ENCODE data around the gene ATXN7. TPM values are rescaled to one million over a fixed set of nuclear protein-coding genes. Genes with fewer than 3 reads are reported as not detected.

Gene ATXN7
- total RNA-seq, 2 experiments from 2014 or later: 15.2 to 35.2 TPM

DNA sequence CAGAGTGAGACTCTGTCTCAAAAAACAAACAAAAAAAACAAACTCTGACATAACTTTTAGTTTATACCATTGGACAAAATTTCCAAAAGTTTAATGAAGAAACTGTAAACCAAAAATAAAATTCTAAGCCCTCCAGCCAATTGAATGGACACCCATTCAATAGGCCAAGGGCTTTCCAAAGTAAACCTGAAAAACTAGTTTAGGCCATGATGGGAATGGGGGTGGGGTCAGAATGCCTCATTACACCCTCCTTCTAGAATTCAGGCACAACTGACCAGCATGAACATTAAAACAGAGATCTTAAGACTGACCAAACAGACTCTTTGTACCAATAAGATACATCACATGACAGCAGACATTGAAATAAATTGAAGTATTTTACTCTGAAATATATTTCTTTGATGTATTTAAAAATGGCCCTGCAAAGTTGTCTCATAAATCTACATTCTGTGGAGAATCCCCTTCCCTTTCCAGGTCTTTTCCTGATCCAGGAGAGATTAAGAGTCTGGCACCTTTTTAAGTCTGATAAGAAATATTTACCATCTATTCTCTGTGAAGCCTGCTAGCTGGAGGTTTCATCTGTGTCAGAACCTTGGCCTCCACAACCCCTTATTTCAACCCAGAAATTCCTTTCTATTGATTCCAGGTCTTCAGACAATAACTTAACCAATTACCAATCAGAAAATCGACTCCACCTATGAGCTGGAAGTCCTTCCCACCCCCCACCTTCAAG, 15.8 kb upstream of the ATXN7 start:
- ChIA-PET POLR2A (no interaction called here), CTCF (ENCODE audit: unreplicated experiment) (no interaction called here)
- no peak overlapping the region for H3K4me2 ChIP-seq (ENCODE audit: low read length)
- H3K4me1 ChIP-seq (ENCODE audit: insufficient read depth, low read length, poor library complexity, severe bottlenecking): no peaks in the 10 kb centered on the region
- no TSS peak for BruUV-seq (replicated peaks)
- peaks cover 19% of the 10 kb centered on the region for H3K36me3 ChIP-seq (ENCODE audit: insufficient read depth, low read length)
- intact Hi-C loops (cut with micrococcal nuclease; ENCODE audit: unreplicated experiment): no loop called here
- TF ChIP-seq, protein P1, sequence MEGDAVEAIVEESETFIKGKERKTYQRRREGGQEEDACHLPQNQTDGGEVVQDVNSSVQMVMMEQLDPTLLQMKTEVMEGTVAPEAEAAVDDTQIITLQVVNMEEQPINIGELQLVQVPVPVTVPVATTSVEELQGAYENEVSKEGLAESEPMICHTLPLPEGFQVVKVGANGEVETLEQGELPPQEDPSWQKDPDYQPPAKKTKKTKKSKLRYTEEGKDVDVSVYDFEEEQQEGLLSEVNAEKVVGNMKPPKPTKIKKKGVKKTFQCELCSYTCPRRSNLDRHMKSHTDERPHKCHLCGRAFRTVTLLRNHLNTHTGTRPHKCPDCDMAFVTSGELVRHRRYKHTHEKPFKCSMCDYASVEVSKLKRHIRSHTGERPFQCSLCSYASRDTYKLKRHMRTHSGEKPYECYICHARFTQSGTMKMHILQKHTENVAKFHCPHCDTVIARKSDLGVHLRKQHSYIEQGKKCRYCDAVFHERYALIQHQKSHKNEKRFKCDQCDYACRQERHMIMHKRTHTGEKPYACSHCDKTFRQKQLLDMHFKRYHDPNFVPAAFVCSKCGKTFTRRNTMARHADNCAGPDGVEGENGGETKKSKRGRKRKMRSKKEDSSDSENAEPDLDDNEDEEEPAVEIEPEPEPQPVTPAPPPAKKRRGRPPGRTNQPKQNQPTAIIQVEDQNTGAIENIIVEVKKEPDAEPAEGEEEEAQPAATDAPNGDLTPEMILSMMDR (conservative IDR thresholded peaks at IDR 0.05; ENCODE audit: low read length): no peak
- no peak for TF ChIP-seq EZH2phosphoT487 (IDR thresholded peaks at IDR 0.05; ENCODE audit: borderline replicate concordance, low read depth, low read length)
- H3K9me3 ChIP-seq (ENCODE audit: low read length): no peaks in the 10 kb centered on the region
- no peaks in the 10 kb centered on the region for H3K9me2 ChIP-seq (ENCODE audit: insufficient read depth, low read length)
- H3K27ac ChIP-seq (ENCODE audit: low read depth, low read length, poor library complexity, severe bottlenecking): no peak overlapping the region
- no peak overlapping the region for H3K4me3 ChIP-seq (ENCODE audit: low read depth, low read length, poor library complexity, severe bottlenecking)
- peaks cover 3% of the 10 kb centered on the region; the same call in 1 of the 2 replicates for H4K20me1 ChIP-seq (ENCODE audit: insufficient read depth, low read length)
- H2AFZ ChIP-seq (ENCODE audit: low read length): no peak overlapping the region
- H3K79me2 ChIP-seq (ENCODE audit: insufficient read depth, low read depth, low read length): 0 out of 2 replicates have a peak, but pooled peaks cover 8% of the 10 kb centered on the region
- DNase-seq (ENCODE audit: low spot score): no peak

DNA sequence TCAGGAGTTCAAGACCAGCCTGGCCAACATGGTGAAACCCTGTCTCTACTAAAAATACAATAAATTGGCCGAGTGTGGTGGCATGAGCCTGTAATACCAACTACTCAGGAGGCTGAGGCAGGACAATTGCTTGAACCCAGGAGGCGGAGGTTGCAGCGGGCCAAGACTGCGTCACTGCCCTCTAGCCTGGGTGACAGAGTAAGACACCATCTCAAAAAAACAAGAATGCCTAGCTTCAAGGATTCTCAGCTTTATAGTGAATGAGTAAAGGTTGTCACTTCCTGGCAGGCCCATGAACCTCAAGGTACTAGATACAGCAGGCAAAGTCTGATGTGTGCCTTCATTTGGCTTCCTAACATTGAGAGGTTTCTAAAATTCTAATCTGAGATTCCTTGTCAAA, 14.5 kb upstream of the ATXN7 start:
- CTCF ChIA-PET (ENCODE audit: unreplicated experiment): no interaction called here
- H3K4me3 ChIP-seq (ENCODE audit: low read depth, low read length, poor library complexity, severe bottlenecking): no peak overlapping the region
- peaks cover 6% of the 10 kb centered on the region; the same call in 1 of the 2 replicates for H4K20me1 ChIP-seq (ENCODE audit: insufficient read depth, low read length)

More for the DNA sequence above, 14.5 kb upstream of the ATXN7 start:
- Histone ChIP-seq H3K36me3 (ENCODE audit: insufficient read depth, low read length) (peaks cover 25% of the 10 kb centered on the region), H3K27ac (ENCODE audit: low read depth, low read length, poor library complexity, severe bottlenecking) (no peak overlapping the region), H3K4me1 (ENCODE audit: insufficient read depth, low read length, poor library complexity, severe bottlenecking) (no peaks in the 10 kb centered on the region), H2AFZ (ENCODE audit: low read length) (no peak overlapping the region), H3K9me2 (ENCODE audit: insufficient read depth, low read length) (no peaks in the 10 kb centered on the region), H3K9me3 (ENCODE audit: low read length) (no peaks in the 10 kb centered on the region), H3K79me2 (ENCODE audit: insufficient read depth, low read depth, low read length) (peaks cover 17% of the 10 kb centered on the region), H3K4me2 (ENCODE audit: low read length) (no peak overlapping the region)
- no peak for DNase-seq (ENCODE audit: low spot score)
- intact Hi-C loops (cut with micrococcal nuclease; ENCODE audit: unreplicated experiment): no loop called here
- no TSS peak for BruUV-seq (replicated peaks)
- POLR2A ChIA-PET: no interaction called here
- TF ChIP-seq, protein P1 (conservative IDR thresholded peaks at IDR 0.05; ENCODE audit: low read length): no peak
- TF ChIP-seq EZH2phosphoT487 (IDR thresholded peaks at IDR 0.05; ENCODE audit: borderline replicate concordance, low read depth, low read length): no peak

Data from OCI-LY7 (cell line).